Measurements from ENCODE around the gene MAOB.
"Not testable (repeated sequence)": the region's sequence is repeated elsewhere in the genome, so short reads cannot be mapped to it uniquely, and the experiment has no call there.

The MAOB gene

GRCh38 chrX:43725227-43725626 is 157.0 kb downstream of the MAOB start:
- not testable (repeated sequence) for H3K9me3 Mint-ChIP-seq; DNase-seq; H3K4me1 Mint-ChIP-seq (ENCODE audit: low read depth); H3K4me3 Mint-ChIP-seq; H3K27ac Mint-ChIP-seq; H3K36me3 Mint-ChIP-seq (ENCODE audit: low read depth)
- H3K27me3 Mint-ChIP-seq: peaks cover 39% of the 10 kb centered on the region

- no peak overlapping the region for H3K27ac Mint-ChIP-seq
- H3K4me3 Mint-ChIP-seq: no peak overlapping the region
- no peaks in the 10 kb centered on the region for H3K4me1 Mint-ChIP-seq (ENCODE audit: low read depth)
- no peak for DNase-seq
- H3K27me3 Mint-ChIP-seq: peaks cover 13% of the 10 kb centered on the region
- H3K36me3 Mint-ChIP-seq (ENCODE audit: low read depth): no peaks in the 10 kb centered on the region
- H3K9me3 Mint-ChIP-seq: no peaks in the 10 kb centered on the region
Observed at GRCh38 chrX:43720961-43721360, 161.3 kb downstream of the MAOB start.

- Mint-ChIP-seq H3K27ac (no peak overlapping the region), H3K4me3 (no peak overlapping the region), H3K4me1 (ENCODE audit: low read depth) (no peaks in the 10 kb centered on the region), H3K36me3 (ENCODE audit: low read depth) (no peaks in the 10 kb centered on the region), H3K9me3 (no peaks in the 10 kb centered on the region), H3K27me3 (peaks cover 6% of the 10 kb centered on the region)
- no peak for DNase-seq
Observed at GRCh38 chrX:43720082-43720481, 162.2 kb downstream of the MAOB start.

- no peak for DNase-seq
- Mint-ChIP-seq H3K27ac (no peak overlapping the region), H3K36me3 (ENCODE audit: low read depth) (no peaks in the 10 kb centered on the region), H3K4me3 (no peak overlapping the region), H3K9me3 (no peaks in the 10 kb centered on the region), H3K4me1 (ENCODE audit: low read depth) (no peaks in the 10 kb centered on the region), H3K27me3 (no peaks in the 10 kb centered on the region)
Observed at GRCh38 chrX:43718956-43719355, 163.3 kb downstream of the MAOB start.

GRCh38 chrX:43718546-43718945 is 163.7 kb downstream of the MAOB start:
- Mint-ChIP-seq H3K36me3 (ENCODE audit: low read depth) (no peaks in the 10 kb centered on the region), H3K27ac (no peak overlapping the region), H3K27me3 (no peaks in the 10 kb centered on the region), H3K9me3 (no peaks in the 10 kb centered on the region), H3K4me3 (no peak overlapping the region), H3K4me1 (ENCODE audit: low read depth) (no peaks in the 10 kb centered on the region)
- no peak for DNase-seq

GRCh38 chrX:43718081-43718480 is 164.2 kb downstream of the MAOB start:
- no peak overlapping the region for H3K27ac Mint-ChIP-seq
- no peak overlapping the region for H3K4me3 Mint-ChIP-seq
- H3K9me3 Mint-ChIP-seq: no peaks in the 10 kb centered on the region
- no peaks in the 10 kb centered on the region for H3K36me3 Mint-ChIP-seq (ENCODE audit: low read depth)
- H3K4me1 Mint-ChIP-seq (ENCODE audit: low read depth): no peaks in the 10 kb centered on the region
- H3K27me3 Mint-ChIP-seq: no peaks in the 10 kb centered on the region
- DNase-seq: no peak

- no peaks in the 10 kb centered on the region for H3K4me1 Mint-ChIP-seq (ENCODE audit: low read depth)
- no peaks in the 10 kb centered on the region for H3K27me3 Mint-ChIP-seq
- no peak for DNase-seq
Observed at GRCh38 chrX:43717161-43717560, 165.1 kb downstream of the MAOB start.

GRCh38 chrX:43716696-43717095 is 165.6 kb downstream of the MAOB start:
- Mint-ChIP-seq H3K27me3 (peaks cover 3% of the 10 kb centered on the region), H3K36me3 (ENCODE audit: low read depth) (no peaks in the 10 kb centered on the region), H3K4me1 (ENCODE audit: low read depth) (no peaks in the 10 kb centered on the region)

More at GRCh38 chrX:43717161-43717560, 165.1 kb downstream of the MAOB start:
- H3K9me3 Mint-ChIP-seq: no peaks in the 10 kb centered on the region
- no peak overlapping the region for H3K27ac Mint-ChIP-seq
- H3K36me3 Mint-ChIP-seq (ENCODE audit: low read depth): no peaks in the 10 kb centered on the region
- H3K4me3 Mint-ChIP-seq: no peak overlapping the region

More at GRCh38 chrX:43716696-43717095, 165.6 kb downstream of the MAOB start:
- Mint-ChIP-seq H3K9me3 (no peaks in the 10 kb centered on the region), H3K4me3 (no peak overlapping the region), H3K27ac (no peak overlapping the region)
- DNase-seq: no peak

Data from activated T-cell treated with anti-CD3 and anti-CD28 coated beads, Interleukin-2, amount 50 U/mL, for 24 hours (primary cell).